SH-SY5Y (cell line): ENCODE measurements around the gene NOG.

Experiments
- GATA2 ChIP-seq: IDR thresholded peaks from 2 replicates; pipeline ENCODE4 v1.6.1; 2011; ENCODE audit warnings: mild to moderate bottlenecking, low read depth, low read length
- GATA3 ChIP-seq: IDR thresholded peaks from 2 replicates; pipeline ENCODE4 v1.6.1; 2011; ENCODE audit warnings: low read depth, mild to moderate bottlenecking, low read length, moderate library complexity

- TF ChIP-seq GATA2, result no peak
- no peak for TF ChIP-seq GATA3
Measured at GRCh38 chr17:56581635-56582627, 11.6 kb upstream of the NOG start.
